NT2/D1 (cell line): ENCODE results near the gene PIGK.

Experiments used
- DNase-seq: peaks from one replicate; pipeline ENCODE4 v3.0.0-alpha.2; 2011; ENCODE audit warnings: low read depth, low spot score
- H3K27me3 ChIP-seq: 2 replicates; pipeline ENCODE4 v1.6.0; 2011; ENCODE audit warnings: mild to moderate bottlenecking; ENCODE audit not compliant: insufficient read length, insufficient read depth
- H3K36me3 ChIP-seq: 2 replicates; pipeline ENCODE4 v1.6.1; 2011; ENCODE audit warnings: mild to moderate bottlenecking, low read length, mixed read lengths; ENCODE audit not compliant: insufficient read depth, insufficient read length
- H3K4me1 ChIP-seq: 2 replicates; pipeline ENCODE4 v1.5.1; 2011; ENCODE audit not compliant: insufficient read depth, insufficient read length
- H3K4me3 ChIP-seq: 2 replicates; pipeline ENCODE4 v1.5.1; 2011; ENCODE audit warnings: low read depth; ENCODE audit not compliant: insufficient read length
- H3K9ac ChIP-seq: 2 replicates; pipeline ENCODE4 v1.6.0; 2011; ENCODE audit warnings: low read depth; ENCODE audit not compliant: insufficient read length
- H3K9me3 ChIP-seq: 2 replicates; pipeline ENCODE4 v1.5.1; 2011; ENCODE audit warnings: mild to moderate bottlenecking, low read length; ENCODE audit not compliant: insufficient read depth
- SUZ12 ChIP-seq: IDR thresholded peaks from 2 replicates; pipeline ENCODE4 v1.6.1; 2011; ENCODE audit not compliant: insufficient read length, insufficient read depth; ENCODE audit errors: extremely low read depth
- YY1 ChIP-seq: IDR thresholded peaks from 2 replicates; pipeline ENCODE4 v1.6.1; 2011; ENCODE audit not compliant: insufficient read length, insufficient read depth
- ZNF274 ChIP-seq: IDR thresholded peaks from 2 replicates; pipeline ENCODE4 v1.6.1; 2011; ENCODE audit warnings: mild to moderate bottlenecking, low read depth, low read length

PIGK gene

DNA sequence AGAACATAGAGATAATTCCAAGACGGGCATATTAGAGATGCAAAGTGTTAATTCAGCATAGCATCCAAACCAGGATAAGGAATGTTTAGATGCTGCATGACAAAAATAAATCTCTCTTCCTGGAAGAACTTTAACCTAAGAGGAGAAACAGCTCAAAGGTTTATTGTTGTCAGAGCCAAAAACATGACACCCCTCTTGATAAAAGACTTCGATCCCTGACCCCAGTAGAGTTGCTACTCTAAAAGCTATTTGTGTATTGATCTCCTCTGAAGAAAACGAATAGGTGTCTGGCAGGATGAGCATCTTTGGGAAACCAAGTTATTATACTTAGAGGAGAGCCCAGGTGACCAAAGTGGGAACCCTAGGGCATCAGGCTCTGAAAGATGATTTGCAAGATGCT lies 158.1 kb downstream of the PIGK start:
- TF ChIP-seq ZNF274 (no peak), YY1 (no peak), SUZ12 (no peak)
- H3K36me3 ChIP-seq, result no peaks in the 10 kb centered on the region
- no peaks in the 10 kb centered on the region for H3K4me1 ChIP-seq
- H3K9me3 ChIP-seq, result no peaks in the 10 kb centered on the region
- DNase-seq, result no peak
- H3K4me3 ChIP-seq, result no peak overlapping the region
- no peaks in the 10 kb centered on the region for H3K27me3 ChIP-seq
- no peak overlapping the region for H3K9ac ChIP-seq

DNA sequence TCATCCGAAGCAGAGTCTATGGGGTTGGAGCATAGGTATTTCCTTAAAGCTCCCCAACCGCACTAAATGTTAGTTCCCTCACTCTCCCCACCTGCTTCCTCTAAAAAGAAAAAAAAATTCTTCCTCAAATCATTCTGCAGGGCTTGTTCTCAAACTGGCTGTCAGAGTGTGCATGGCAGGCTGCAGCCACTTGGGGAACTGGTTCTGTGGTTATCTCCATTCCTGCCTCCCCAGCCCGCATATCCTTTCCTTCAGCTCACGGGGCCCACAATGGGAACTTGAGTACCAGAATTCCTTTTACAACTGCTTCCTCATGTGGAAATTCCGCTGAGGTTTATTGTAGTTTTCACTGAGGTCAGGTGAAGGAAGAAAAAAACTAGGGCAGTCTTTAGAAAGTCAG lies 159.2 kb downstream of the PIGK start:
- no peak overlapping the region for H3K9ac ChIP-seq
- H3K27me3 ChIP-seq, result no peaks in the 10 kb centered on the region
- no peaks in the 10 kb centered on the region for H3K4me1 ChIP-seq
- TF ChIP-seq SUZ12 (no peak), YY1 (no peak), ZNF274 (no peak)
- DNase-seq, result peak; percentile 74
- H3K9me3 ChIP-seq, result no peaks in the 10 kb centered on the region
- H3K36me3 ChIP-seq, result no peaks in the 10 kb centered on the region
- H3K4me3 ChIP-seq, result no peak overlapping the region

DNA sequence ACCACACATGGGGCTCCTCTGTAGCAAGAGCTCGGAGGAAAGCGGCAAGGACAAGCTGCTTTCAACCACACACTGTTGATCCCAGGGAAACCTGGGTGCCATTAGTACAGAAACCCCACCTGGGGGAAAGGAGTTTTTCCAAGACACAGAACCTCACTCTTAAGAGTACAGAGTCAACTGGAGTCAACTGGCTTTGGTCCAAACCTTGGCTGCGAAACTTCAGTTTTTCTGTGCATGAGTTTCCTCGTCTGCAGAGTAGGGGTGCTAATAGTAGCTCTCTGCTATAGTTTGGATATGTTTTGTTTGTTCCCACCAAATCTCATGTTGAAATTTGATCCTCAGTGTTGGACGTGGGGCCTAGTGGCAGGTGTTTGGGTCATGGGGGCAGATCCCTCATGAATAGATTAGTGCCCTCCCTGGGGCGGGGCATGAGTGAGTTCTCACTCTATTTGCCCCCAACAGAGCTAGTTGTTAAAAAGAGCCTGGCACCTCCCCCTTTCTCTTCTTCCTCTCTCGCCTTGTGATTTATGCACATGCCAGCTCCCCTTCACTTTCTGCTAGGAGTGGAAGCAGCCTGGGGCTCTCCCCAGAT lies 161.1 kb downstream of the PIGK start:
- H3K4me3 ChIP-seq, result no peak overlapping the region
- no peaks in the 10 kb centered on the region for H3K27me3 ChIP-seq
- DNase-seq, result no peak
- no peak overlapping the region for H3K9ac ChIP-seq
- TF ChIP-seq SUZ12, result no peak
- no peak for TF ChIP-seq YY1
- TF ChIP-seq ZNF274, result no peak
- no peaks in the 10 kb centered on the region for H3K4me1 ChIP-seq
- H3K9me3 ChIP-seq, result no peaks in the 10 kb centered on the region
- no peaks in the 10 kb centered on the region for H3K36me3 ChIP-seq

- no peaks in the 10 kb centered on the region for H3K36me3 ChIP-seq
- no peaks in the 10 kb centered on the region for H3K27me3 ChIP-seq
- H3K4me3 ChIP-seq, result no peak overlapping the region
Measured at GRCh38 chr1:77056525-77056924, 162.7 kb downstream of the PIGK start.

DNA sequence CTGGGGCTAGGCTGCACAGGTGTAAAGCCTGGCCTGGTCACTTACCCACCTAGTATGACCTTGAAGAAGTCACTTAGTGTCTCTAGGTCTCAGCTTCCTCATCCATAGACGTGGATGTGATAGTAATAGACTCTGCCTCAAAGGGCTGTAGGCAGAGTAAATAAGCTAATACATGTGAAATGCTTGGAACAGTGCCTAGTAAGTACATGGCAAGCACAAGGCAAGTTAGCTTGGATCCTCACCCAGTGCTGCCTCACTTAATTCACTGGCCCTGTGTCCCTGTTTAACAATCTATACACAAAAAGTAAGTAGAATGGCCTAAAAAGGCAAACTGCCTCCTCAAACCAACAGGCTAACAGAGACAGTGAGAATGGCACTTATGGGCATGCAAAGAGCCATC lies 167.8 kb downstream of the PIGK start:
- no peak overlapping the region for H3K9ac ChIP-seq
- TF ChIP-seq ZNF274 (no peak), SUZ12 (no peak), YY1 (no peak)
- no peak for DNase-seq
- no peaks in the 10 kb centered on the region for H3K36me3 ChIP-seq
- no peaks in the 10 kb centered on the region for H3K27me3 ChIP-seq
- H3K9me3 ChIP-seq, result no peaks in the 10 kb centered on the region
- no peaks in the 10 kb centered on the region for H3K4me1 ChIP-seq
- no peak overlapping the region for H3K4me3 ChIP-seq

More at GRCh38 chr1:77056525-77056924, 162.7 kb downstream of the PIGK start:
- no peaks in the 10 kb centered on the region for H3K4me1 ChIP-seq
- TF ChIP-seq ZNF274 (no peak), YY1 (no peak), SUZ12 (no peak)
- DNase-seq, result no peak
- no peaks in the 10 kb centered on the region for H3K9me3 ChIP-seq
- no peak overlapping the region for H3K9ac ChIP-seq

GRCh38 chr1:77048615-77049005 lies 170.6 kb downstream of the PIGK start:
- TF ChIP-seq SUZ12 (no peak), YY1 (no peak), ZNF274 (no peak)
- DNase-seq, result no peak
- H3K4me3 ChIP-seq, result no peak overlapping the region
- H3K27me3 ChIP-seq, result no peaks in the 10 kb centered on the region
- H3K36me3 ChIP-seq, result no peaks in the 10 kb centered on the region
- H3K9ac ChIP-seq, result no peak overlapping the region
- no peaks in the 10 kb centered on the region for H3K9me3 ChIP-seq
- no peaks in the 10 kb centered on the region for H3K4me1 ChIP-seq

GRCh38 chr1:77047978-77048614 lies 171.1 kb downstream of the PIGK start:
- TF ChIP-seq YY1, result no peak
- TF ChIP-seq ZNF274, result no peak
- TF ChIP-seq SUZ12, result no peak
- DNase-seq, result no peak
- Histone ChIP-seq H3K36me3 (no peaks in the 10 kb centered on the region), H3K4me1 (no peaks in the 10 kb centered on the region), H3K4me3 (no peak overlapping the region), H3K27me3 (no peaks in the 10 kb centered on the region), H3K9ac (no peak overlapping the region), H3K9me3 (no peaks in the 10 kb centered on the region)
